ENCODE results near the gene EPB41L4B.
"Not testable (repeated sequence)": the region's sequence is repeated elsewhere in the genome, so short reads cannot be mapped to it uniquely, and the experiment has no call there.

Gene EPB41L4B

GRCh38 chr9:109150925-109151545 is 169.8 kb downstream of the EPB41L4B start:
- DNase-seq, result no peak

GRCh38 chr9:109149722-109150121 is 171.1 kb downstream of the EPB41L4B start:
- DNase-seq, result no peak

DNA sequence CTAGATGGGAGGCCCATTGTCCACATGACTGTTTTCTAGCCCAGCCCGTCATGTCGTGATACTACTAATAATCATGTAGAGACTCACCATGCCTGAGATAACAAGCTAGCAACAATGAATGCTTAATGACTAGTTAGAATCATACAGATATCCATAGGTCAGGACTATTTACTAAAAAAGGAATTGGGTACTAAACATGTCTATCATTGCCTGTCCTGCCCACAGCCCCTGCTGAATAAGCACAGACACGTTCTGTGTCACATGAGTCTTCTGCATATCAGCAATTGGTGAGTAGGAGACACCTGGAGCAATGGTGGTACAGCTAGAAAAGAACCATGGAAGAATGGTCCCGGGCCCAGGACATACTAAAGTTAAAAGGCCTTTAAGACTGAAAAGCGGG is 171.8 kb downstream of the EPB41L4B start:
- DNase-seq, result no peak

DNA sequence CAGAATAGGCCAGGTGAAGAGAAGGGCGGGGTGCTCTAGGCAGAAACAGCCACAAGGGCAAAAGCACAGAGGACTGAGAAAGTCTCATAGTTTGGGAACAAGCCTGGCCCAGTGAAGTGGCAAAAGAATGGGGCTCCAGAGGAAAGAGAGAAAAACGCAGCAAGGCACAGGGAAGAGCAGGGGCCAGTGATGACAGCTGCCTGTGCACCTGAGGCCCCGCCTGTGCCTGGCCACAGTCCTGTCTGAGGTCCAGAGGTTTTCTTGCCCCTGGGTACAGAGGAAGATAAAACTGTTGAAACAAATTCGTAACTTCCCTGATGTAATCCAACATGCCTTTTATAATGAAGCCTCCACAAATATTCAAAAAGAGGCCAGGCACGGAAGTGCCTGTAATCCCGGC is 175.8 kb downstream of the EPB41L4B start:
- no peak for DNase-seq

- no peak for DNase-seq
These were observed 176.8 kb downstream of the EPB41L4B start for GRCh38 chr9:109143881-109144562.

DNA sequence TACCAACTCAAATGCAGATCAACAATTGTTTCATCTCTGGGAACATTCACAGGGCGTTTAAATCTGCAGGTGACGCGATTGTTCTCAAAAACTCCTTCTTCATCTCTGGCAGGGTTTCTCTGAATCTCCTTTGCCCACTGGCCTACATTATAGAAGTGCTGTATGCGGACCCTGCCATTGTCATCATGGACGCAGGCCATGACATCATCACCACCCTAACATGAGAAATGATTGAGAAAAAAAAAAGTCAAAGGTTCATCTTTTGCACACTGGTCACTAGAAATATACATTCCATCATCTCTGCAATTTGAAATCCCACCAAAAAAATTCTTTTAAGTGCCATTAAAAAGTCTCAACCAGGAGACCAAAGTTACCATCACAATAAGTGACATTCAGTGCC is 179.5 kb downstream of the EPB41L4B start:
- no peak for DNase-seq

DNA sequence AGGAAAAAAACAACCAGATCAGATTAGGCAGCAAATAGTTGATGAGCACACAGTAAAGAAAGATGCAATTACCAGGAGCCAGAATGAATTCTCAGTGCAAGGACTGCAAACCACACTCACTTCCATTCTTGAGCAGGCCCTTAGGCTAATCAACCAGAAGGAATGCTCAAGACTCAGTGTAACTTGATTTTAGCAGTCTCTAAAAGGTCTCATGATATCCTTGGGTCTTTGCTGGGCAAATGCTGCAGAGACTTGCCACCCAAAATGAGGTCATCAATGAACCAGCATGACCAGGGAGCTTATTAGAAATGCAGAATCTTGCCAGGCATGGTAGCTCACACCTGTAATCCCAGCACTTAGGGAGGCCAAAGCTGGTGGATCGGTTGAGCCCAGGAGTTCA is 181.0 kb downstream of the EPB41L4B start:
- DNase-seq, result no peak

DNA sequence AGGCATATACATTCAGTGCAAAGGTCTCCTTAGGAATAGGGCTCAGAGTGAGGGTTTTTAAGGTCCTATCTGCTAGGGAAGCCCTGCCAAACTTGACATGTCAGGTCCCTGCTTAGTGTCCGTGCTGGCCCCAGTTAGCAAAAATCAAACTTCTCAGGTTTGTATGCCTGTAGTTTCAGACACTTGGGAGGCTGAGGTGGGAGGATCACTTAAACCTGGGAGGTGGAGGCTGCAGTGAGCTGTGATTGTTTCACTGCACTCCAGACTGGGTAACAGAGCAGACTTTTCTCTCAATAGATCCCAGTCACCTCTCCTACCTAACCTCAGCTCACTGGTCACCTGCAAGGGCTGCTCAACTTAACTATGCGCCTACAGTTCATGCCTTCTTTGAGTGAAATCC is 182.4 kb downstream of the EPB41L4B start:
- DNase-seq, result no peak

GRCh38 chr9:109134167-109134578 is 186.7 kb downstream of the EPB41L4B start:
- DNase-seq, result no peak

DNA sequence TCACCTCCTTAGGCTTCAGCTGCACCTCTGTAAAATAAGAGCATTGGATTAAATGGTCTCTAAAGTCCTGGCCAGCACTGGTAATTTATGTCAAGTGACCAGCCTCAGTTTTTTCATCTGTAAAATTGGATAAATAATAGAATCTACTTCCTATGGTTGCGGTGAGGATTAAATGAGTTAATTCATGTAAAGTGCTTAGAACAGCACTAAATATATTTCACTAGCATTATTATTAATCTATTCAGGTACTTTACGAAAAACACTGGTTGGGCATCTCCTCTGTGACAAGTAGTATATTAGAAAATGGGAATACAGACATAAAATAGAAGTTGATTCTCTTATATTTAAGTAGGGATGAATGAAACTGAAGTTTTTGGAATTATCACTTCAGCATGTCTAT is 187.3 kb downstream of the EPB41L4B start:
- no peak for DNase-seq

GRCh38 chr9:109132567-109133021 is 188.3 kb downstream of the EPB41L4B start:
- DNase-seq, result no peak

DNA sequence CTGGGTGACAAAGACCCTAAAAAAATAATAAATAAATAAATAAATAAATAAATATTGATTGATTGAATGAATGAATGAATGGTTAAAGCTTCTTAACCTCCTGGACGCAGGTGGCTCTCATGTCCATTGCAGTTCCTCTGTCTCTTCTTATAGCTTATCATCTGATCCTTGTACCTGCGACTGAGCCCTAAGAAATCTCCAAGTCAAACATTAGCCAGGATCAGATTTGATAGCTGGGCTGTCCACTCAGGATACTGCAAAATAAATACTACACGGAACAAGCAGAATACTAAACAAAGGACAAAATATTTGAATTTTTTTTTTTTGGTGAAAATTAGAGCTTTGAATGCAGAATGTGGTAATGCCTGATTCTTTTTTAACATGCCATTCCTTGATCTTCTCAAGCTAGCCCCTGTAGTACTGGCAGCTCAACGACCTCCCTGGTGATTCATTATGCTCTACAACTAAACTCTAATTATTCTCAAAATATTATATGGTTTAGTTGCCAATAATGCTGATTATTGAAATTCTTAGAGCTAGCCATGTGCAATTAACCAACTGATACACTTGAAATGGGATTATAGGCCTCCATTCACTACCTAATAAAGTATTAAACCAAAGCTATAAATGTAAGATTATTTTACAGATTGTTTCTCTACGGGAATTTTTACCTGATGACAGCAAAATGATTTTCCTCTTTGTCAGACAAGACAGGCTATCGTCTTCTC is 191.2 kb downstream of the EPB41L4B start:
- DNase-seq, result no peak

- DNase-seq, result not testable (repeated sequence)
These were observed 194.2 kb downstream of the EPB41L4B start for GRCh38 chr9:109126671-109127070.

DNA sequence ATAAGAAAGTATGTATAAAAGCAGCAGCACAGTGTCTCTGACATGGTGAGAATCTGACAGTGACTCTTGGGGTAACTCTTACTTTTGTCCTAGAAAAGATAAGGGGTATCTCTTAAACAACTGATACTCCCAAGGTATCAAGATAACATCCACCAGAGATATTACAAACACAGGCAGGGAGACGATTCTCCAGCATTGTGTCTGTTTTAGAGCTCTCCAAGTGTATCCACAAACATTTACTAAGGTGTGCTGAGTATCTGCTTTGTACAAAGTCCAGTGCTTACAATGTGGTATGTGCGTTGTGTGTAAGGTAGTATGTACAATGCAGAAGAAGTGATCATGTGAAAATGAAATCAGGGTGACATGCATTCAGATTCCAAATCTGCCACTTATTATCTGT is 196.7 kb downstream of the EPB41L4B start:
- DNase-seq, result no peak

DNA sequence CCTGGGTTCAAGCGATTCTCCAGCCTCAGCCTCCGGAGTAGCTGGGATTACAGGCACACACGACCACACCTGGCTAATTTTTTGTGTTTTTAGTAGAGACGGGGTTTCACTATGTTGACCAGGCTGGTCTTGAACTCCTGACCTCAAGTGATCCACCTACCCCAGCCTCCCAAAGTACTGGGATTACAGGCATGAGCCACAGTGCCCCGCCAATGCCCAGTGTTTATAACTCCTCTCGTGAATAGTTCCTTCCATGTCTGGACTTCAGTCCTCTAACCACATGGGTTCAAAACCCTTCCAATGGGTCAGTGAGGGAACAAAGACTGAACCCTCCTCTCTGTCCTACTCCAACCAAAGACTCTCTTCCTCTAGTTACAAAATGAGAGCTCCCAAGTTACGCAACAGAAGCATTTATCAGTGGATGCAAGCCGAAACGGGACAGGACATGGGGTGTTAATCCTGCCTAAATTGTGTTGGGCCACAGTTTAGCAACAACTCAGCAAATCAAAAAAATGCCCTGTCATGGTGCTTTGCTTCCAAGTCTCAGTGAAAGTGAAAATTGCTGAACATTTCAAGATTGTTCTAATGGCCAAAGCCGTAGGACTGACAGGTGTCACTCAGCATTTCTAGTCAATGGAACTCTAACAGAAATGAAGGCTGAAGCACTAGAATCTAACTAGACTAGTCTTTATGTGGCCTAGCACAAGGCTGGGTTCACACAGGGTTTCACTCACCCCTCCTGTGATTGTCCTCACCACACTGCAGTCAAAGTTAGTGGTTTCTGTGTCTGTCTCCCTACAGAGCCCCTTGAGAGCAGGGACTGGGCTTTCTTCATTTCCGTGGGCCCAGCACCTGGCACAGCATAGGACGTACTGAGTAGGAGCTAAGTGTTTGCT is 197.9 kb downstream of the EPB41L4B start:
- DNase-seq, result no peak
